ENCODE results near the gene SORCS1. TPM values are rescaled to one million over a fixed set of nuclear protein-coding genes. Genes with fewer than 3 reads are reported as not detected.

Gene SORCS1
- total RNA-seq, 2 experiments from 2014 or later, result not detected

- ChIA-PET POLR2A (no interaction called here), CTCF (no interaction called here)
- Mint-ChIP-seq H3K27ac (no peak overlapping the region), H3K9me3 (ENCODE audit: insufficient read depth) (peaks cover 10% of the 10 kb centered on the region), H3K36me3 (ENCODE audit: low read depth) (no peaks in the 10 kb centered on the region), H3K4me1 (ENCODE audit: low read depth) (no peaks in the 10 kb centered on the region), H3K27me3 (ENCODE audit: low read depth) (no peaks in the 10 kb centered on the region), H3K4me3 (no peak overlapping the region)
- DNase-seq (no peak), ATAC-seq (no peak)
Measured at GRCh38 chr10:106830006-106830405, 334.5 kb downstream of the SORCS1 start.

GRCh38 chr10:106826716-106827115 is 337.8 kb downstream of the SORCS1 start:
- Mint-ChIP-seq H3K27ac (no peak overlapping the region), H3K4me1 (ENCODE audit: low read depth) (no peaks in the 10 kb centered on the region), H3K27me3 (ENCODE audit: low read depth) (no peaks in the 10 kb centered on the region), H3K4me3 (no peak overlapping the region), H3K9me3 (ENCODE audit: insufficient read depth) (peaks cover 2% of the 10 kb centered on the region), H3K36me3 (ENCODE audit: low read depth) (no peaks in the 10 kb centered on the region)
- DNase-seq, result no peak
- ATAC-seq, result no peak
- CTCF ChIA-PET, result no interaction called here
- POLR2A ChIA-PET, result no interaction called here

- ChIA-PET CTCF (no interaction called here), POLR2A (no interaction called here)
- Mint-ChIP-seq H3K27ac (no peak overlapping the region), H3K36me3 (ENCODE audit: low read depth) (no peaks in the 10 kb centered on the region), H3K27me3 (ENCODE audit: low read depth) (no peaks in the 10 kb centered on the region), H3K4me3 (no peak overlapping the region), H3K9me3 (ENCODE audit: insufficient read depth) (no peaks in the 10 kb centered on the region), H3K4me1 (ENCODE audit: low read depth) (no peaks in the 10 kb centered on the region)
- DNase-seq (no peak), ATAC-seq (no peak)
Measured at GRCh38 chr10:106825576-106826364, 338.7 kb downstream of the SORCS1 start.

GRCh38 chr10:106820579-106820978 is 343.9 kb downstream of the SORCS1 start:
- CTCF ChIA-PET, result no interaction called here
- H3K4me1 Mint-ChIP-seq (ENCODE audit: low read depth), result peaks cover 16% of the 10 kb centered on the region

DNA sequence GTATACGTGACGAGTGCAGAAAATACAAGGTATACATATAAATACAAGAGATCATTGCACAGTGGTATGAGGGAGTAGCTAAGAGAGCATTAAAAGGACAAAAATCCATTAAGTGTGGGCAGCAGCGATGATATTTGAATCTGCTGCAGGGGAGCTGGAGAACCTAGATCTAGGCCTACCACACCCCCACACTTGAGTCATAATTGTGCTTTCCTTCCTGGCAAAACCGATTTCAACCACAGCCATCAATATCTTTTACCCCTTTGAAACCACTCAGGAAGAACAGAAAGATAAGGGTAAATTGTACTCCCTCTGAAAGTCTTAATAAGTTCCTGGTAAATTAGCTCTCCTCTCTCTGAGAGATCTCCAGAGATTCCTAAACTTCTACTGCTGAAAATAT is 345.0 kb downstream of the SORCS1 start:
- no peak overlapping the region for H3K4me3 Mint-ChIP-seq
- H3K9me3 Mint-ChIP-seq (ENCODE audit: insufficient read depth), result no peaks in the 10 kb centered on the region
- no peak overlapping the region for H3K27ac Mint-ChIP-seq
- DNase-seq (peak; percentile 20), ATAC-seq (no peak)
- no peaks in the 10 kb centered on the region for H3K36me3 Mint-ChIP-seq (ENCODE audit: low read depth)
- ChIA-PET POLR2A (no interaction called here), CTCF (no interaction called here)
- no peaks in the 10 kb centered on the region for H3K27me3 Mint-ChIP-seq (ENCODE audit: low read depth)
- H3K4me1 Mint-ChIP-seq (ENCODE audit: low read depth), result peaks cover 18% of the 10 kb centered on the region

More at GRCh38 chr10:106820579-106820978, 343.9 kb downstream of the SORCS1 start:
- POLR2A ChIA-PET, result no interaction called here
- H3K27me3 Mint-ChIP-seq (ENCODE audit: low read depth), result no peaks in the 10 kb centered on the region
- no peaks in the 10 kb centered on the region for H3K36me3 Mint-ChIP-seq (ENCODE audit: low read depth)
- no peak for ATAC-seq
- H3K4me3 Mint-ChIP-seq, result no peak overlapping the region
- no peaks in the 10 kb centered on the region for H3K9me3 Mint-ChIP-seq (ENCODE audit: insufficient read depth)
- no peak overlapping the region for H3K27ac Mint-ChIP-seq
- no peak for DNase-seq

DNA sequence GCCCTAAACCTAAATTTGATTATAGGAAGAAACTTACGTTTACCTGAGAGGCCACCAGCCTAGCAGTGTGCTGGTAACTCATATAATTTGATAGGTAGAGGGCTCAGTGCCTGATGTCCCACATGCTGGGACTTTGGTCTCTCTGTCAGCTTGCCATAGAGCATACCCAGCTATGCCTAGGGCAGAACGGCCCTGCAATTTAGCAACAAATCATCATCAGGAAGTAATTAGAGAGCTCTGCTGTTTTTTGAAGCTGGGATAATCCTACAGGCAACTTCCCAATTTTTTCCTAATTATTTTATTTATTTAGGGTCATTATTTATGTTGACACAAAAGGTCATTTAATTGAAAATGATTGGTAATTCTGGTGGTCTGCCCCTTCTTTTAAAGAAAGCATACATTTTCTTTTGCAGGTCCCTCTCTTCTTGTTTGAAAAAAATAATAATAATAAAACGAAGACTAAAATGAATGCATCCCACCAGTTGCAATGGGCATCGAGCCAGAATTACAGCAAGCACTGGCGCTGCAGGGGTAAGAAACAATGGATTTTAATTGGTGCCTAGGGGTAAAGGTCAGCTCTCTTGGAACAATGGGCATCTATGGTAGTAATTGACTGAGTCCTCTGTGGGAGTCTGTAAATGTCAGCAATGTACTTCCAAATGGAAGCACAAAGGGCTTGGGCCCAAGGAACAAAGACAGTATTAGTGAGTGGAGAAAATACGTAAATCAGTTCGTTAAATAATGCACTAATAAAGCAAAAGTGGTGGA is 348.0 kb downstream of the SORCS1 start:
- no peak for DNase-seq
- ATAC-seq, result no peak
- Mint-ChIP-seq H3K36me3 (ENCODE audit: low read depth) (no peaks in the 10 kb centered on the region), H3K9me3 (ENCODE audit: insufficient read depth) (no peaks in the 10 kb centered on the region), H3K27ac (no peak overlapping the region), H3K4me1 (ENCODE audit: low read depth) (peaks cover 18% of the 10 kb centered on the region), H3K4me3 (no peak overlapping the region), H3K27me3 (ENCODE audit: low read depth) (no peaks in the 10 kb centered on the region)
- CTCF ChIA-PET, result no interaction called here
- POLR2A ChIA-PET, result no interaction called here

DNA sequence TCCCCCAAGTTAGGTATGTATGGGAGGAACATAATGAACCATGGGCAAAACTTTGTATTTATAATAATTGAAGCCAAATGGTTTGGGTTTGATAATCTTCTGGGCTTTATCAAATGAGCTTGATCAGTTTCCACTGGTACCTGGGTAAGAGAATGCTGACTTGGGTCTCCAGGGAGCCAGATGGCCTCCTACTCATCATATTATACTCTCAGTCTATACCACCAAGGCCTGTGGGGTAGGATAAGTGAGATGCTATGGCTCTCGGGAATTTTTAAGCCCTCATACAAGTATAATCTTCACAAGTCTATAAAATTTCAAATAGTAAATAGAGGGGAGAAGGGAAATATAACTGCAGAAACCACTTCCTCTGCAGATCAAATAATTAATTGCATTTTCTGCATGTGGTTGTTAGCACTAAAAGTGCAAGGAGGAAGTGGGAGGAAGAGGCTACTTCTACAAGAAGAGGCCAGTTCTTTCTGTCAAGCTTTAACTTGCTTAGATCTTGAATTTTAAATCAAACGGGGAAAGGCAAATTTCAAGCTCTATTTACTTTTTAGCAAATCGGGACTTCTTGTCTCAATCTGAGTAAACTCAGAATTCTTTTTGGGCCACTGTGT is 349.0 kb downstream of the SORCS1 start:
- Mint-ChIP-seq H3K27me3 (ENCODE audit: low read depth) (no peaks in the 10 kb centered on the region), H3K36me3 (ENCODE audit: low read depth) (no peaks in the 10 kb centered on the region), H3K4me3 (no peak overlapping the region), H3K27ac (no peak overlapping the region), H3K4me1 (ENCODE audit: low read depth) (peaks cover 18% of the 10 kb centered on the region), H3K9me3 (ENCODE audit: insufficient read depth) (no peaks in the 10 kb centered on the region)
- POLR2A ChIA-PET, result no interaction called here
- ATAC-seq (no peak), DNase-seq (no peak)
- CTCF ChIA-PET, result no interaction called here

DNA sequence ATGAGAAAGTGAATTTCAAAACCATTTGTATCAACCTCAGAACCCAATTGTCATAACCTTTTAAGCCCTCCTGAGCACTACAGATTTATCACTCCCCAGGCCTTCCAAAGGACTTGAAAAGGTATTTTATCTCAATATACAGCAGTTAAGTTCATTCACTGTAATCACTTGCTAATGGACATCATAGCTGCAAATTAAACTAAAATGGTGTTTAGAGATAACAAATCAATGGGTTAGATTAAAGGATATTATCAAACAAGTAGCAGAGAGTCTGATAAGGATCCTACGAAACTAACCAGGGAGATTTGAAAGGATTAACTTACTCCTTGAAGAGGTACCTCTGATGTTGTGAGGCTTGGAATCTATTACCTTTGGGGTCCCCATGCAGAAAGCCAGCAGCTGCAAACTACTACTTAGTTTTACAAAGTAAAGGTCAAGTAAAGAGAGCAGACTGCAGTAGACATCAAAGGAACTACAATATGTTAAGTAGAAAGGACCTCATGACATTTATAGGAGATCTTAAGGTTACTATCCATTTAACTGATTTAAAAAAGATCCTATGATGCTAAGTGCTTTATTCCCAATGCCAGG is 359.4 kb downstream of the SORCS1 start:
- no peaks in the 10 kb centered on the region for H3K27me3 Mint-ChIP-seq (ENCODE audit: low read depth)
- no peaks in the 10 kb centered on the region for H3K4me1 Mint-ChIP-seq (ENCODE audit: low read depth)

GRCh38 chr10:106802949-106803348 is 361.6 kb downstream of the SORCS1 start:
- Mint-ChIP-seq H3K9me3 (ENCODE audit: insufficient read depth) (peaks cover 5% of the 10 kb centered on the region), H3K4me3 (no peak overlapping the region), H3K36me3 (ENCODE audit: low read depth) (no peaks in the 10 kb centered on the region), H3K27me3 (ENCODE audit: low read depth) (no peaks in the 10 kb centered on the region), H3K27ac (no peak overlapping the region), H3K4me1 (ENCODE audit: low read depth) (no peaks in the 10 kb centered on the region)
- ATAC-seq (no peak), DNase-seq (no peak)
- ChIA-PET CTCF (no interaction called here), POLR2A (no interaction called here)

More for the DNA sequence above, 359.4 kb downstream of the SORCS1 start:
- peaks cover 5% of the 10 kb centered on the region for H3K9me3 Mint-ChIP-seq (ENCODE audit: insufficient read depth)
- H3K27ac Mint-ChIP-seq, result no peak overlapping the region
- no peak for DNase-seq
- ChIA-PET CTCF (no interaction called here), POLR2A (no interaction called here)
- H3K36me3 Mint-ChIP-seq (ENCODE audit: low read depth), result no peaks in the 10 kb centered on the region
- H3K4me3 Mint-ChIP-seq, result no peak overlapping the region
- ATAC-seq, result no peak

GRCh38 chr10:106799776-106800175 is 364.7 kb downstream of the SORCS1 start:
- Mint-ChIP-seq H3K4me1 (ENCODE audit: low read depth) (no peaks in the 10 kb centered on the region), H3K36me3 (ENCODE audit: low read depth) (no peaks in the 10 kb centered on the region), H3K9me3 (ENCODE audit: insufficient read depth) (peaks cover 5% of the 10 kb centered on the region), H3K4me3 (no peak overlapping the region), H3K27me3 (ENCODE audit: low read depth) (no peaks in the 10 kb centered on the region), H3K27ac (no peak overlapping the region)
- ATAC-seq (no peak), DNase-seq (no peak)
- CTCF ChIA-PET, result no interaction called here
- POLR2A ChIA-PET, result no interaction called here

DNA sequence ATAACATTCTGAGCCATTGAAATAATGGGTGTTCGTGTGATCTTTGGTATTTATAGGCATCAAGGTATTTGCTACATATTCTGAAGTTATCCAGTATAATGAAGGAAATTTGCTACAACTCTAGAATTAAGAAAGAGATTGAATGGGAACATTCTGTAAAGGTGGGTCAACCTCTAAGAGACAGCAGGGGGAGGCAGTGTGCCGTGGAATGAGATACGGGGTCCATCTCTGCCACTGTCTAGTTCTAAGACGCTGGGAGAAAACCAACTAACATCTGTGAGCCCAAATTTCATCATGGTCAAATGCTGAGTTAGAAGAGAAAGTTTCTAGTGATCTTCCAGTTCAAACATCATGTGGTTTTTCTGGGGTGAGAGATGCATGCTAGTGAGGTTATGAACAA is 368.9 kb downstream of the SORCS1 start:
- Mint-ChIP-seq H3K4me3 (no peak overlapping the region), H3K27me3 (ENCODE audit: low read depth) (no peaks in the 10 kb centered on the region), H3K36me3 (ENCODE audit: low read depth) (no peaks in the 10 kb centered on the region), H3K9me3 (ENCODE audit: insufficient read depth) (no peaks in the 10 kb centered on the region), H3K4me1 (ENCODE audit: low read depth) (no peaks in the 10 kb centered on the region), H3K27ac (no peak overlapping the region)
- ATAC-seq (no peak), DNase-seq (peak; percentile 24)
- ChIA-PET CTCF (no interaction called here), POLR2A (no interaction called here)

GRCh38 chr10:106793617-106794016 is 370.9 kb downstream of the SORCS1 start:
- ChIA-PET CTCF (no interaction called here), POLR2A (no interaction called here)
- Mint-ChIP-seq H3K9me3 (ENCODE audit: insufficient read depth) (peaks cover 6% of the 10 kb centered on the region), H3K4me1 (ENCODE audit: low read depth) (no peaks in the 10 kb centered on the region), H3K4me3 (no peak overlapping the region), H3K27ac (no peak overlapping the region), H3K36me3 (ENCODE audit: low read depth) (no peaks in the 10 kb centered on the region), H3K27me3 (ENCODE audit: low read depth) (no peaks in the 10 kb centered on the region)
- ATAC-seq, result no peak
- DNase-seq, result no peak

Data from activated CD8-positive, alpha-beta T cell treated with anti-CD3 and anti-CD28 coated beads, Interleukin-2, amount 10 ng/mL, durations not matched to agents 7 days and 5 days (primary cell).